WTC11 (cell line): ENCODE results near the gene CENPT. TPM values are rescaled to one million over a fixed set of nuclear protein-coding genes. Genes with fewer than 3 reads are reported as not detected.

ENCODE experiments used
- total RNA-seq: library from RNA; stranded (reverse); gene quantifications from 3 replicates; pipeline ENCODE4 v1.2.3, GENCODE V29; 2021

The CENPT gene
- total RNA-seq, 1 experiment from 2014 or later = 58.3 TPM

Other genes with a start within 250 kb of the CENPT start
- 33.3 to 42.3 TPM (median 38.3 TPM) in 3 replicates for gene CARMIL2, start 202.5 kb downstream of the CENPT start, total RNA-seq
- 38.1 to 41.3 TPM (median 40.7 TPM) in 3 replicates for gene ACD, start 187.4 kb downstream of the CENPT start, total RNA-seq
- gene PARD6A, start 186.7 kb downstream of the CENPT start, total RNA-seq = 17.1 to 18.5 TPM (median 17.4 TPM) in 3 replicates
- 10.3 to 11.9 TPM (median 11.7 TPM) in 3 replicates for gene ENKD1, start 180.9 kb downstream of the CENPT start, total RNA-seq
- 4.1 to 5.4 TPM (median 4.9 TPM) in 3 replicates for gene C16orf86, start 180.9 kb downstream of the CENPT start, total RNA-seq
- gene GFOD2, start 128.4 kb downstream of the CENPT start, total RNA-seq = 19.3 to 29.5 TPM (median 22.8 TPM) in 3 replicates
- gene RANBP10, start 41.1 kb downstream of the CENPT start, total RNA-seq = 14.0 to 16.9 TPM (median 16.1 TPM) in 3 replicates
- 0.41 to 1.7 TPM (median 0.48 TPM) in 3 replicates for gene TSNAXIP1, start 40.8 kb downstream of the CENPT start, total RNA-seq
- 46.5 to 49.0 TPM (median 47.4 TPM) in 3 replicates for gene THAP11, start 5.4 kb downstream of the CENPT start, total RNA-seq
- 183 to 205 TPM (median 200 TPM) in 3 replicates for gene NUTF2, start 760 bp downstream of the CENPT start, total RNA-seq
- 72.6 to 83.7 TPM (median 74.1 TPM) in 3 replicates for gene EDC4, start 25.4 kb upstream of the CENPT start, total RNA-seq
- 7.0 to 12.4 TPM (median 7.4 TPM) in 3 replicates for gene NRN1L, start 37.2 kb upstream of the CENPT start, total RNA-seq
- 29.0 to 32.6 TPM (median 31.6 TPM) in 3 replicates for gene PSKH1, start 45.6 kb upstream of the CENPT start, total RNA-seq
- gene CTRL, start 84.2 kb upstream of the CENPT start, total RNA-seq = 1.7 to 3.6 TPM (median 2.8 TPM) in 3 replicates
- 34.8 to 40.9 TPM (median 35.3 TPM) in 3 replicates for gene PSMB10, start 89.2 kb upstream of the CENPT start, total RNA-seq
- gene LCAT, start 96.4 kb upstream of the CENPT start, total RNA-seq = 23.3 to 38.3 TPM (median 25.8 TPM) in 3 replicates
- gene SLC12A4, start 120.9 kb upstream of the CENPT start, total RNA-seq = 67.5 to 94.1 TPM (median 73.7 TPM) in 3 replicates
- gene DPEP3, start 132.8 kb upstream of the CENPT start, total RNA-seq = 1.6 to 2.7 TPM (median 2.5 TPM) in 3 replicates
- 0.13 to 0.25 TPM in 2 of 3 replicates, not detected in the other for gene DPEP2, start 151.8 kb upstream of the CENPT start, total RNA-seq
- 0.32 TPM in 1 of 3 replicates, not detected in the others for gene DPEP2NB, start 168.2 kb upstream of the CENPT start, total RNA-seq
- gene DDX28, start 175.5 kb upstream of the CENPT start, total RNA-seq = 15.2 to 18.3 TPM (median 17.7 TPM) in 3 replicates
- gene DUS2, start 175.6 kb upstream of the CENPT start, total RNA-seq = 23.5 to 27.9 TPM (median 25.8 TPM) in 3 replicates
- 32.5 to 34.6 TPM (median 33.3 TPM) in 3 replicates for gene NFATC3, start 237.7 kb upstream of the CENPT start, total RNA-seq